K562 (cell line): ENCODE data around the gene MAN1A1.

Experiments used
- CTCF ChIP-seq, 3 experiments: IDR thresholded peaks in 2 of 3; conservative IDR thresholded peaks in 1 of 3; 2 replicates each; pipeline ENCODE4 v1.5.1; 2011 to 2012; ENCODE audit warnings: low read length in 3 of 3, mild to moderate bottlenecking in 3 of 3, control low read depth in 2 of 3, improper control_type of control experiment in 1 of 3, inconsistent platforms in 1 of 3, low read depth in 1 of 3, mixed read lengths in 1 of 3, moderate library complexity in 1 of 3; ENCODE audit not compliant: insufficient read depth in 2 of 3
- JUNB ChIP-seq: fragments of 450-650 bp; formaldehyde crosslinking; conservative IDR thresholded peaks from 2 replicates; pipeline ENCODE4 v1.4.0; 2020; ENCODE audit warnings: mild to moderate bottlenecking
- MAX ChIP-seq: sonication (generic); formaldehyde crosslinking; IDR thresholded peaks from 2 replicates; pipeline ENCODE4 v1.9.0; 2022; ENCODE audit warnings: mild to moderate bottlenecking, missing genetic modification reagents
- PCBP2 ChIP-seq: fragments of 200-400 bp; formaldehyde crosslinking; IDR thresholded peaks from 2 replicates; pipeline ENCODE4 v1.6.1; 2018; ENCODE audit warnings: low read length, low read depth, mild to moderate bottlenecking, moderate library complexity; ENCODE audit not compliant: poor library complexity, severe bottlenecking
- POLR2AphosphoS5 ChIP-seq: IDR thresholded peaks from 2 replicates; pipeline ENCODE4 v1.6.1; 2011; ENCODE audit warnings: mild to moderate bottlenecking, low read depth, low read length, moderate library complexity; ENCODE audit not compliant: control insufficient read depth, insufficient read depth
- SAFB2 ChIP-seq: fragments of 200-400 bp; formaldehyde crosslinking; IDR thresholded peaks from 2 replicates; pipeline ENCODE4 v1.6.1; 2018; ENCODE audit warnings: borderline replicate concordance, low read length, low read depth, moderate library complexity; ENCODE audit not compliant: severe bottlenecking
- SMC3 ChIP-seq: conservative IDR thresholded peaks from 2 replicates; pipeline ENCODE4 v1.6.1; 2011; ENCODE audit warnings: low read depth, low read length, improper control_type of control experiment; ENCODE audit not compliant: insufficient read depth
- STAT5A ChIP-seq: IDR thresholded peaks from 2 replicates; pipeline ENCODE4 v1.6.1; 2012; ENCODE audit warnings: low read length, inconsistent platforms, borderline replicate concordance
- YBX1 ChIP-seq: fragments of 450-650 bp; IDR thresholded peaks from 2 replicates; pipeline ENCODE4 v1.7.1; 2016; ENCODE audit warnings: mild to moderate bottlenecking
- ZMIZ1 ChIP-seq, 2 experiments: fragments of 150-350 bp in 1 of 2; IDR thresholded peaks; 2 replicates each; pipeline ENCODE4 v1.6.1; 2012 to 2016; ENCODE audit warnings: low read depth in 2 of 2, low read length in 2 of 2, mild to moderate bottlenecking in 1 of 2, moderate library complexity in 1 of 2

GRCh38 chr6:119174879-119175817 is 174.4 kb downstream of the MAN1A1 start:
- TF ChIP-seq MAX (CRISPR knock-in tag): no peak
- no peak for TF ChIP-seq PCBP2
- no peak for TF ChIP-seq SAFB2
- no peak for TF ChIP-seq CTCF (IDR thresholded peaks at IDR 0.05 in 2 of 3, conservative IDR thresholded peaks at IDR 0.05 in 1 of 3; ENCODE audit: insufficient read depth in 2 of 3, low read depth in 1 of 3, low read length in 3 of 3)
- no peak for TF ChIP-seq SMC3
- TF ChIP-seq STAT5A: no peak
- TF ChIP-seq JUNB: no peak
- no peak for TF ChIP-seq POLR2AphosphoS5
- no peak for TF ChIP-seq ZMIZ1 (IDR thresholded peaks at IDR 0.05; ENCODE audit: low read depth in 2 of 2, low read length in 2 of 2)
- TF ChIP-seq YBX1: no peak
